ENCODE results near the gene RUNX1.

DNA sequence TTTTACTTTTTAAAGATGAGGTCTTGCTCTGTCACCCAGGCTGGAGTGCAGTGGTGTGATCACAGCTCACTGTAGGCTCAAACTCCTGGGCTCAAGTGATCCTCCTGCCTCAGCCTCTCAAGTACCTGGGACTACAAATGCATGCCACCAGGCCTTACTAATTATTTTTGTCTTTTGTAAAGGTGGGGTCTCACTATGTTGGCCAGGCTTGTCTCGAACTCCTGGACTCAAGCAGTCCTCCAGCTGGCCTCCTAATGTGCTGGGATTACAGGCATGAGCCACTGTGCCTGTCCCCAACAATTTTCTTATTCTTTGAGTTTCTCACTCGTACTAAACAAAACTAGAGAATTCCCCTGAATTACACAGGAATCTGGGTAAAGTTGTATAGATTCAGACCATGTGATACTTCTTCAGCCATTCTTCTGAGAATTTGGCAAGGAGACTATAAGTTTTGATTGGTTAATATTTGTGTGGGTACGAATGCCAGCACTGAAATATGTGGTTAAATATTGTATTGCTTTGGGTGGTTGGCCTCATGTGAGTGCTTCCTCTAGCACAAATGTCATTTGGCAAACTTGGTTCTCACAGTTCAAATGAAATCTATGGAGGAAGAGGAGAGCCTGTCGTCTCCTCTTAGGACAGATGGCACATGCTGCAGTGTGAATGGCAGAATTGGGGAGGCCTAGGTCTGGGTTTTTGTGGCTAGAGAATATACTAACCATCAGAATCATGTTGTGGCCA lies 104.9 kb downstream of the RUNX1 start:
- TF ChIP-seq, protein P1, sequence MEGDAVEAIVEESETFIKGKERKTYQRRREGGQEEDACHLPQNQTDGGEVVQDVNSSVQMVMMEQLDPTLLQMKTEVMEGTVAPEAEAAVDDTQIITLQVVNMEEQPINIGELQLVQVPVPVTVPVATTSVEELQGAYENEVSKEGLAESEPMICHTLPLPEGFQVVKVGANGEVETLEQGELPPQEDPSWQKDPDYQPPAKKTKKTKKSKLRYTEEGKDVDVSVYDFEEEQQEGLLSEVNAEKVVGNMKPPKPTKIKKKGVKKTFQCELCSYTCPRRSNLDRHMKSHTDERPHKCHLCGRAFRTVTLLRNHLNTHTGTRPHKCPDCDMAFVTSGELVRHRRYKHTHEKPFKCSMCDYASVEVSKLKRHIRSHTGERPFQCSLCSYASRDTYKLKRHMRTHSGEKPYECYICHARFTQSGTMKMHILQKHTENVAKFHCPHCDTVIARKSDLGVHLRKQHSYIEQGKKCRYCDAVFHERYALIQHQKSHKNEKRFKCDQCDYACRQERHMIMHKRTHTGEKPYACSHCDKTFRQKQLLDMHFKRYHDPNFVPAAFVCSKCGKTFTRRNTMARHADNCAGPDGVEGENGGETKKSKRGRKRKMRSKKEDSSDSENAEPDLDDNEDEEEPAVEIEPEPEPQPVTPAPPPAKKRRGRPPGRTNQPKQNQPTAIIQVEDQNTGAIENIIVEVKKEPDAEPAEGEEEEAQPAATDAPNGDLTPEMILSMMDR (conservative IDR thresholded peaks at IDR 0.05): no peak
- no peak for TF ChIP-seq ZFX (IDR thresholded peaks at IDR 0.05)

Measured in C4-2B (cell line).